ENCODE data around the gene NKAPD1.
"Not testable (repeated sequence)": the region's sequence is repeated elsewhere in the genome, so short reads cannot be mapped to it uniquely, and the experiment has no call there.

Gene NKAPD1, protein sequence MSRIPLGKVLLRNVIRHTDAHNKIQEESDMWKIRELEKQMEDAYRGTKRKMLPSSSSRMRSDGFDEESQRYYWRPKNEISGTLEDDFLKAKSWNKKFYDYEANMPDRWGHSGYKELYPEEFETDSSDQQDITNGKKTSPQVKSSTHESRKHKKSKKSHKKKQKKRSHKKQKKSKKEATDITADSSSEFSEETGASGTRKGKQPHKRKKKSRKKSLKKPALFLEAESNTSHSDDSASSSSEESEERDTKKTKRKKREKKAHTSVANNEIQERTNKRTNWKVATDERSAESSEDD

DNA sequence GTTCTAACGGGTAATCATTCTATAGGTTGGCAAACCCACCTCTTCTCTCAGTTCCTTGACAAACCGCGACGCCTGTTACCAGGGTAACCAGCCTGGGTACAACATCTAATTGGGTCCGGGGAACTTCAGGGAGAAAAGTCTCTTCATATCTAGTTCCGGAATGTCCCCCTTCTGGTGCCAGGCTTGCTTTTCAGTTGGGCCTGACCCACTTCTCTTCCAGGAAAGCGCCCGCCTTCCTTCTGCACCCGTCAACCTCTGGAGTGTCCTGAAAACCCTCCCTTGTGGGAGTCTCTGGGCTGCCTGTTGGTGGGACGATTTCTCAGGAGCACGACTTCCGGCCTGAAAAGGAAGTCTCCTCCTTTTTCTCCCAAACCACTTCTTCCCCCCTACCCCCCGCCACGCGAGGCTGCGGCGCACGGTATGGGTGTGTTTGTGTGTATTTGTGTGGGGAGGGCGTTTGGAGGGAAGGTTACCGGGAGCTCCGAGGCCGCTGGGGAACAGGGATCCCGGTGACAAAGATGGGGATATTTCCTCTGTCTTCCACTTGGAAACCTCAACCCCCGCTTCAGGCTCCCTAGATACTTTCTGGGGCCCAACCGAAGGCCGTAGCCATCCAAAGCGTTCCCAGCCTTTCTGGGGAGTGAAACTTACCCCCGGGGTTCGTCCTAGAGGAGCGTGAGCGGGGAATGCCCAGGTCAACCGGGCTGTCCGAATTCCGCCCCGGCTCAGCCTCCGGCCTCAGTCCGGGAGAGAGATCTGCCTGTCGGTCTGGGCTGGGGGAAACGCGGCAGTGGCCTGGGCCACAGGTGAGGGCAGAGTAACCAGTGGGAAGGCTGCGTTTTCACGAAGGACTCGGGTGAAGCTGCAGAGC, at the start of gene NKAPD1, which contains the start of gene PIH1D2:
NKAPD1 (plus strand) TSS at position 359 of the 871 bp plus-strand sequence. CDS start 1,276 bp downstream, outside the sequence.
PIH1D2 (minus strand) TSS at position 77 of the 871 bp plus-strand sequence. CDS start 843 bp downstream, outside the sequence.
- H3K9ac ChIP-seq (ENCODE audit: low read length) = peak within 1 kb of the TSS; percentile 83
- peak within 1 kb of the TSS; percentile 89 to 98 for H3K4me3 ChIP-seq (ENCODE audit: low read depth in 1 of 2, low read length in 2 of 2)
- H3K4me1 ChIP-seq (ENCODE audit: insufficient read depth, low read length) = peaks cover 17% of the 10 kb centered on the region
- peaks cover 26% of the 10 kb centered on the region for H3K36me3 ChIP-seq (ENCODE audit: insufficient read depth, low read length)
- H3K9me3 ChIP-seq (ENCODE audit: low read length) = no peaks in the 10 kb centered on the region
- no peaks in the 10 kb centered on the region for H3K27me3 ChIP-seq (ENCODE audit: control insufficient read depth in 1 of 2, insufficient read depth in 2 of 2, low read length in 2 of 2)
- H3K27ac ChIP-seq (ENCODE audit: low read depth, low read length) = peak within 1 kb of the TSS; percentile 89

DNA sequence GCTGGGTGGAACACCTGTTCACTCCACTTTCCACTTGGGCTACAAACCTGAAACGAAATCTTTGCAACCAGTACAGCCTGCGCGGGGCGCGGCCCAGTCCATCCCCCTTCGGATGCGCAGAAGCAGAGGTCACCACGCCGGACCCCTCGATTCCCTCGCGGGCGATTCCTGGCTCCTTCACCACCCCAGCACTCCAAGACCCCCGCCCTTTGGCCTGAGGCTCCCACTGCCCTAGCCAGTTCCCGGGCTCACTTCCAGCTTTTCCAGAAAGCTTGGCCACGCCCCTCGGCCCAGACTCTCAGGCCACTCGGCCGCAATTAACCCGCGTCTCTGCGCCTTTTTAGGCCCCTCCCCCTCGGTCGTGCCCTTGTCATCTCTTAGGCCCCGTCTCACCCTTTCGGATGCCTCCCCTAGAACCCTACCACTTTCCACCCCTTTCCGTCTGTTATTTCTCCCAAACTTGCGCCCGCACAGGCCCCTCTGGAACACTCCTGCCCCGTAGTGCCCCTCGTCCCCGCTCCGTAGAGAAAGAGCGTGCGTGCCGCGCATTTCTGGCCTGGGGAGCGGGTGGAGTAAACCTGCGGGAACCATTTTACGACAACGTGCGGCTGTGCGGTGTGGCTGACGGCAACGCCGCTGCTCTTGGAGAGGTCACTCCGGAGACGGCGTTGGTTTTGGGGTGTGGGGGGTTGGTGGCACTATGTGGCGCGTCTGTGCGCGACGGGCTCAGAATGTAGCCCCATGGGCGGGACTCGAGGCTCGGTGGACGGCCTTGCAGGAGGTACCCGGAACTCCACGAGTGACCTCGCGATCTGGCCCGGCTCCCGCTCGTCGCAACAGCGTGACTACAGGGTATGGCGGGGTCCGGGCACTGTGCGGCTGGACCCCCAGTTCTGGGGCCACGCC, 49.1 kb upstream of the NKAPD1 start, which contains the start of gene DLAT:
DLAT (plus strand) TSS at position 636 of the 906 bp plus-strand sequence; CDS start at position 701, 65 bp downstream.
- Histone ChIP-seq H3K9ac (ENCODE audit: low read length) (peak within 1 kb of the TSS; percentile 79), H3K36me3 (ENCODE audit: insufficient read depth, low read length) (peaks cover 33% of the 10 kb centered on the region), H3K27ac (ENCODE audit: low read depth, low read length) (peak within 1 kb of the TSS; percentile 96)

DNA sequence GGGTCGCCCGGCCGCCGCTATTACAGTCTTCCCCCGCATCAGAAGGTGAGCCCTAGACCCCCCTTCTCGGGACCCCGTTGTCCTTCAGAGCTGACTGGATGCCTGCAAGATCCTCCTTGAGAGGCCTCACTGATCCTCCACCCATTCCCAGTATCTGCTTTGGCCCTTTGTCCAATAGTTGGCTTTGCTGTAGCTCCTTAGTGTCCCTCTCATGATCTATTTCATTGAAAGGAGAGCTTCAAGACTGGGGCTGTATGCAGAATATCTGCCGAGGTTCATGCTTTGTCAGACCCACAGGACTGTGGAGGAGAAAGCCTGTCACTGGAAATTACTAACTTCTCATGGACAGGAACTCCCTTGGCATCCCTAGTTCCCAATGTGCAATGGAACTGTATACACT, 48.4 kb upstream of the NKAPD1 start:
- Histone ChIP-seq H3K4me1 (ENCODE audit: insufficient read depth, low read length) (peaks cover 5% of the 10 kb centered on the region), H3K4me3 (ENCODE audit: low read depth in 1 of 2, low read length in 2 of 2) (peak overlapping the region; percentile 80 to 98), H3K27me3 (ENCODE audit: control insufficient read depth in 1 of 2, insufficient read depth in 2 of 2, low read length in 2 of 2) (no peaks in the 10 kb centered on the region), H3K36me3 (ENCODE audit: insufficient read depth, low read length) (peaks cover 33% of the 10 kb centered on the region), H3K9me3 (ENCODE audit: low read length) (no peaks in the 10 kb centered on the region), H3K27ac (ENCODE audit: low read depth, low read length) (peak overlapping the region; percentile 96), H3K9ac (ENCODE audit: low read length) (peak overlapping the region; percentile 79)

More for the DNA sequence above, 49.1 kb upstream of the NKAPD1 start, which contains the start of gene DLAT:
- Histone ChIP-seq H3K4me1 (ENCODE audit: insufficient read depth, low read length) (peaks cover 5% of the 10 kb centered on the region), H3K27me3 (ENCODE audit: control insufficient read depth in 1 of 2, insufficient read depth in 2 of 2, low read length in 2 of 2) (no peaks in the 10 kb centered on the region), H3K4me3 (ENCODE audit: low read depth in 1 of 2, low read length in 2 of 2) (peak within 1 kb of the TSS; percentile 80 to 98), H3K9me3 (ENCODE audit: low read length) (no peaks in the 10 kb centered on the region)

DNA sequence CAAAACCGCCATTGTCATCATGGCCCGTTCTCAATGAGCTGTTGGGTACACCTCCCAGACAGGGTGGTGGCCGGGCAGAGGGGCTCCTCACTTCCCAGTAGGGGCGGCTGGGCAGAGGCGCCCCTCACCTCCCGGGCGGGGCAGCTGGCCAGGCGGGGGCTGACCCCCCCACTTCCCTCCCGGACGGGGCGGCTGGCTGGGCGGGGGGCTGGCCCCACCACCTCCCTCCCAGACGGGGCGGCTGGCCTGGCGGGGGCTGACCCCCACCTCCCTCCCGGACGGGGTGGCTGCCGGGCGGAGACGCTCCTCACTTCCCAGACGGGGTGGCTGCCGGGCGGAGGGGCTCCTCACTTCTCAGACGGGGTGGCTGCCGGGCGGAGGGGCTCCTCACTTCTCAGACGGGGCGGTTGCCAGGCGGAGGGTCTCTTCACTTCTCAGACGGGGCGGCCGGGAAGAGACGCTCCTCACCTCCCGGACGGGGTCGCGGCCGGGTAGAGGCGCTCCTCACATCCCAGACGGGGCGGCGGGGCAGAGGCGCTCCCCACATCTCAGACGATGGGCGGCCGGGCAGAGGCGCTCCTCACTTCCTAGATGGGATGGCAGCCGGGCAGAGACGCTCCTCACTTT, 47.2 kb upstream of the NKAPD1 start:
- H3K4me3 ChIP-seq (ENCODE audit: low read depth in 1 of 2, low read length in 2 of 2); H3K27me3 ChIP-seq (ENCODE audit: control insufficient read depth in 1 of 2, insufficient read depth in 2 of 2, low read length in 2 of 2); H3K9me3 ChIP-seq (ENCODE audit: low read length); H3K27ac ChIP-seq (ENCODE audit: low read depth, low read length); H3K4me1 ChIP-seq (ENCODE audit: insufficient read depth, low read length); H3K9ac ChIP-seq (ENCODE audit: low read length): not testable (repeated sequence)
- H3K36me3 ChIP-seq (ENCODE audit: insufficient read depth, low read length) = peaks cover 24% of the 10 kb centered on the region

DNA sequence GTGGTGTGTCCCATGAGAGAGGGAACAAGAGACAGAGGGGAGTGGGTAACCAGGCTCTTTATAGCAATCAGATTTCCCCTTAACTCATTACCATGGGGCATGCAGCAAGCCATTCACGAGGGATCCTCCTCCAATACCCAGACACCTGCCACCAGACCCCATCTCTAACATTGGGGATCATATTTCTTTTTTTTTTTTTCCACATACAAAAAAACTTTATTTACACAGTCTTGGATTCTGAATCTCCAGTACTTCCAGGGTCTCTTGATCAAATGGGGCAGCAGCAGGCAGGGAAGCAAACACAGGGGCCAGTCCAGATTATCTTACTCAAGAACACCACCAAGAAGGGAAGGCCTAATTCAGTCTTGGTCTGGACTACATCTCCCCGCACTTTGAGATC, 44.6 kb upstream of the NKAPD1 start:
- H3K27me3 ChIP-seq (ENCODE audit: control insufficient read depth in 1 of 2, insufficient read depth in 2 of 2, low read length in 2 of 2) = no peaks in the 10 kb centered on the region
- H3K4me3 ChIP-seq (ENCODE audit: low read depth in 1 of 2, low read length in 2 of 2) = no peak overlapping the region
- no peak overlapping the region for H3K9ac ChIP-seq (ENCODE audit: low read length)
- H3K36me3 ChIP-seq (ENCODE audit: insufficient read depth, low read length) = peaks cover 33% of the 10 kb centered on the region
- no peaks in the 10 kb centered on the region for H3K9me3 ChIP-seq (ENCODE audit: low read length)
- no peak overlapping the region for H3K27ac ChIP-seq (ENCODE audit: low read depth, low read length)
- no peaks in the 10 kb centered on the region for H3K4me1 ChIP-seq (ENCODE audit: insufficient read depth, low read length)

DNA sequence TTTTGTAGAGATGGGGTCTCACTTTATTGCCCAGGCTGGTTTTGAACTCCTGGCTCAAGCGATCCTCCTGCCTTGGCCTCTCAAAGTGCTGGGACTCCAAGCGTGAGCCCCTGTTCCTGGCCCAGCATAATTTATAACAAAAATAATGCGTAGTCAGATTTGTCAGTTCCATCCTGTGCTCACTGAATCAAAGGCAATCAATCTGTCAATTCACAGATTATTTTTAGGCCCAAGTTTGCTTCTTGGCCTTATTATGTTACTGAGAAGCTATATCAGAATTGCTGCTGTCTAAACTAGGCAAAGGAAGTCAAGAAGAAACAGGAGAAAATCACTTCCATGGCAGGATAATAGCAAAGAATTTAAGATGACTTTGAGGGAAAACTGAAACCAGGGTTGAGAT, 40.2 kb upstream of the NKAPD1 start:
- no peaks in the 10 kb centered on the region for H3K9me3 ChIP-seq (ENCODE audit: low read length)
- no peaks in the 10 kb centered on the region for H3K27me3 ChIP-seq (ENCODE audit: control insufficient read depth in 1 of 2, insufficient read depth in 2 of 2, low read length in 2 of 2)
- no peaks in the 10 kb centered on the region for H3K4me1 ChIP-seq (ENCODE audit: insufficient read depth, low read length)
- H3K27ac ChIP-seq (ENCODE audit: low read depth, low read length) = no peak overlapping the region
- no peak overlapping the region for H3K4me3 ChIP-seq (ENCODE audit: low read depth in 1 of 2, low read length in 2 of 2)
- H3K9ac ChIP-seq (ENCODE audit: low read length) = no peak overlapping the region
- H3K36me3 ChIP-seq (ENCODE audit: insufficient read depth, low read length) = peaks cover 46% of the 10 kb centered on the region

DNA sequence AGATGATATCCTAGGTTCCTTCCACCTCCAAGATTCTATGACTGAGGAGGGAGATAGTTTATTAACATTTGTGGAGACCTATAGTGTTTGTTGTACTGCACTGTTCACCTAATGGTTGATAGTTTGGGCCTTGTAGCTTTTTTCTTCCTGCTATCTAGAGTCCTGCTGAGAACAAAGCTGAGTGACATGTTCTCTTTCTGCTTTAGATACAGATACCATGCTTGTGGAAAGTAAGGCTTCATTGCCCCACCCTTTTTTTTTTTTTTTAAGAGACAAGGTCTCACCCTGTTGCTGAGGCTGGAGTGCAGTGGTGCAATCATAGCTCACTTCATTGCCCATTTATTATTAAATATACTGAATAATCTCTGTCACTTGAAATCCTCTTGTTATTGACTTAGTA, 36.6 kb upstream of the NKAPD1 start:
- no peaks in the 10 kb centered on the region for H3K4me1 ChIP-seq (ENCODE audit: insufficient read depth, low read length)
- peaks cover 32% of the 10 kb centered on the region for H3K36me3 ChIP-seq (ENCODE audit: insufficient read depth, low read length)
- no peak overlapping the region for H3K27ac ChIP-seq (ENCODE audit: low read depth, low read length)
- no peaks in the 10 kb centered on the region for H3K27me3 ChIP-seq (ENCODE audit: control insufficient read depth in 1 of 2, insufficient read depth in 2 of 2, low read length in 2 of 2)
- no peaks in the 10 kb centered on the region for H3K9me3 ChIP-seq (ENCODE audit: low read length)
- no peak overlapping the region for H3K9ac ChIP-seq (ENCODE audit: low read length)
- no peak overlapping the region for H3K4me3 ChIP-seq (ENCODE audit: low read depth in 1 of 2, low read length in 2 of 2)

DNA sequence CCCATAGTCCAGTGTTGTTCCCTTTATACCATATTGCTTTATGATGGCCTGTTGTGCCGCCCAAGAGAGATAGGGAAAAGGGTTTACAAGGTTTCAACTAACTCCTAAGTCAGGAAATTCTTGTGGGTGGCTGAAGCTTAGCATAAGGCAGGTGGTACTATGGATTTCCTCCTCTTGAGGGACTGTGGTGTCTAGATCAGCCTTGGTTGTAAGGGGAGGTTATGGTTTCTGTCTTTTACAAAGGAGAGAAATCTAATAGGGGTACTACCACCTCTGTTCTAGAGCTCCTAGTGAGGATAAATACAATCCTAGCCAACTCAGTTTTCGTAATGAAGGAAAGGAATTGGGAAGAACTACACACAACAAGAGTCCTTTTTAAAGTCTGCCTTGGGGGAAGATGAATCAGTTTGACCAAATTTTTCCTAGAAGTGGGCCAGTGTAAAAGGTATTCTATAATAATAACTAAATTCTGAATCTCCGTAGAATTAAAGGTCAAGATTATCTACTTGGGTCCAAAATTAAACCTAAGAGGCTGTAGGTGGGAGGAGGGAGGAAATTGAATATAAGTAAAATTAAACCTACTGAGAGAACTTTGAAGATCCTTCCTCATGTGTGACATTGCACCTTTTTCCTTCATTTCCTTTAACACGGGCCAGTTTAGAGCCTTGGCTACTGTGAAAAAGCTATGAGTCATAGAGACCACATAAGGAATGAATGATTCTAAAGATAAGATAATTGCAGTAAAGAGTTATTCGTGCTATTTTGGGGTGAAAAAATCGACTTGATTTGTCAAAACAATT, 31.7 kb upstream of the NKAPD1 start:
- Histone ChIP-seq H3K9ac (ENCODE audit: low read length) (no peak overlapping the region), H3K9me3 (ENCODE audit: low read length) (no peaks in the 10 kb centered on the region), H3K4me1 (ENCODE audit: insufficient read depth, low read length) (no peaks in the 10 kb centered on the region), H3K27me3 (ENCODE audit: control insufficient read depth in 1 of 2, insufficient read depth in 2 of 2, low read length in 2 of 2) (no peaks in the 10 kb centered on the region), H3K36me3 (ENCODE audit: insufficient read depth, low read length) (peaks cover 29% of the 10 kb centered on the region), H3K27ac (ENCODE audit: low read depth, low read length) (no peak overlapping the region), H3K4me3 (ENCODE audit: low read depth in 1 of 2, low read length in 2 of 2) (no peak overlapping the region)

DNA sequence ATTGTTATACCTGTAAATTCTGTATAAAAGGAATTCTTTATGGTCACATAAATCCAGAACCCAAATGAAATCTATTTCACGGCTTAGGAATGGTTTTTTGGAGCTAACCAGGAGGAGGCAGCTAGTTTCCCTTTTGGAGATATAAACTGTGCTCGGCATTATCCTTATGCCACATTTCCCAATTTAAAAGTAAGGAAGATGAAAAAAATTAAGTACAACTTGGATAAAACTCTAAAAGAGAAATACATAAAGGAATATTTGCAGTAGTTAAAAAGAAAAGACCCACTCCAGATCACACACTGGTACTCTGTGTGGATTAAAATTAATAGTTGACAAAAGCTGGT, 31.2 kb upstream of the NKAPD1 start:
- no peak overlapping the region for H3K27ac ChIP-seq (ENCODE audit: low read depth, low read length)
- H3K9ac ChIP-seq (ENCODE audit: low read length) = no peak overlapping the region
- peaks cover 24% of the 10 kb centered on the region for H3K36me3 ChIP-seq (ENCODE audit: insufficient read depth, low read length)
- no peak overlapping the region for H3K4me3 ChIP-seq (ENCODE audit: low read depth in 1 of 2, low read length in 2 of 2)
- H3K9me3 ChIP-seq (ENCODE audit: low read length) = no peaks in the 10 kb centered on the region
- no peaks in the 10 kb centered on the region for H3K4me1 ChIP-seq (ENCODE audit: insufficient read depth, low read length)
- no peaks in the 10 kb centered on the region for H3K27me3 ChIP-seq (ENCODE audit: control insufficient read depth in 1 of 2, insufficient read depth in 2 of 2, low read length in 2 of 2)

DNA sequence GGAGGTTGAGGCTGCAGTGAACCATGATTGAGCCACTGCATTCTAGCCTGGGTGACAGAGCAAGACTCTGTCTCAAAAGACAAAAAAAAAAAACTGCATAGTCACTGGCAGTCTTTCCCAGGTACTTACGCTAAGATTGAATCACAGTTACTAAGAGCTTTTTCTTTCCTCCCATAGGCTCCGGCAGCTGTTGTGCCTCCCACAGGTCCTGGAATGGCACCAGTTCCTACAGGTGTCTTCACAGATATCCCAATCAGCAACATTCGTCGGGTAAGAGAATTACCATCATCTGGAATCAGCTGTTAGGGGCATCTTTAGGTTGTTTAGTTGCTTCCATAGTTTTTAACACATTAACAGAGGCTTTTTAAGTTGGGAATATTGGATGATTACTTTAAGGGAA, 29.1 kb upstream of the NKAPD1 start:
- H3K27ac ChIP-seq (ENCODE audit: low read depth, low read length) = no peak overlapping the region
- H3K4me3 ChIP-seq (ENCODE audit: low read depth in 1 of 2, low read length in 2 of 2) = no peak overlapping the region
- H3K9me3 ChIP-seq (ENCODE audit: low read length) = no peaks in the 10 kb centered on the region
- H3K4me1 ChIP-seq (ENCODE audit: insufficient read depth, low read length) = no peaks in the 10 kb centered on the region
- no peaks in the 10 kb centered on the region for H3K27me3 ChIP-seq (ENCODE audit: control insufficient read depth in 1 of 2, insufficient read depth in 2 of 2, low read length in 2 of 2)
- H3K9ac ChIP-seq (ENCODE audit: low read length) = no peak overlapping the region
- H3K36me3 ChIP-seq (ENCODE audit: insufficient read depth, low read length) = peaks cover 25% of the 10 kb centered on the region

Measured in muscle layer of colon (tissue), 2 donors.